Measurements from ENCODE around the gene RASAL1. TPM values are rescaled to one million over a fixed set of nuclear protein-coding genes. Genes with fewer than 3 reads are reported as not detected.

Gene RASAL1
- total RNA-seq, 1 experiment from 2014 or later = not detected

DNA sequence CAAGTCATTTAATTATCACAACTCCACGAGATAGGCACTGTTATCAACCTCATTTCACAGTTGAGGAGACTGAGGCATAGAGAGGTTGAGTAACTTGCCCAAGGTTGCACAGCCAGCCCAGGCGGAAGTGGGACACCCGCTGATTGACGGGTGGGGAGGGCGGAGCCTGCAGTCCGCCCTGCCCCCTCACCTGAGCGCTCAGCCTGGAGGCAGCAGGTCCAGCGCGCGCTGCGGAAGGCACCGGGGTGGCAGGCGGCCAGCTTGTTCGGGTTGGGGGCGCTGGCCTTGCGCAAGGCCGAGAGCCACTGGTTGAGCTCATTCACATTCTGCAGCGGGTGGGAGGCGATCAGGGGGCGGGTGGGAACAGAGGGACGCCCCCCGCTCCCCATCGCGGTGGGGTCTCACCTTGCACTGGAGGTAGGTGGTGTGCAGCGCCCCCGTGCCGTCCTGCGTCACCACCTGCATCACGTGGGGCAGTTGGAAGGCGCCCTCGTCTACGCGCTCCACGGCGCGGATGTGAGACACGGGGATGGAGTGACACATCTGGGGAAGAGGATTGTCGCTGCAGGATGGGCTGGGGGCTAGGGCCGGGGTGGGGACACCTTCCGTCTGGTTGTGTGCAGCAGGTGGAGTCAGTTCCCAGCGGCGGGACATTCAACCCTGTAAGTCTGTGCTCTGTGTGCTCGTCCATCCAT is 31.7 kb downstream of the RASAL1 start:
- Histone ChIP-seq H3K27me3 (replicated peaks; ENCODE audit: control insufficient read depth, insufficient read depth, low read length) (no peaks in the 10 kb centered on the region; the same call in 1 of the 2 replicates), H3K4me3 (ENCODE audit: low read depth, low read length) (no peak overlapping the region), H3K4me1 (no peaks in the 10 kb centered on the region), H3K36me3 (ENCODE audit: control insufficient read depth, insufficient read depth, low read length) (no peaks in the 10 kb centered on the region), H3K9me3 (no peaks in the 10 kb centered on the region)
- Mint-ChIP-seq H3K9me3 (ENCODE audit: unreplicated experiment) (no peaks in the 10 kb centered on the region), H3K4me1 (ENCODE audit: low read depth, unreplicated experiment) (no peaks in the 10 kb centered on the region), H3K36me3 (ENCODE audit: insufficient read depth, unreplicated experiment) (no peaks in the 10 kb centered on the region), H3K4me3 (ENCODE audit: unreplicated experiment) (no peak overlapping the region), H3K27ac (ENCODE audit: unreplicated experiment) (no peak overlapping the region), H3K27me3 (ENCODE audit: insufficient read depth, unreplicated experiment) (peaks cover 4% of the 10 kb centered on the region)
- CTCF ChIA-PET = interaction anchor here (0.6 kb wide), 3 partner anchors 35 to 236 kb away, joined by 3 to 9 read pairs (median 3); no protein-coding TSS in a partner anchor
- TF ChIP-seq, protein P1, sequence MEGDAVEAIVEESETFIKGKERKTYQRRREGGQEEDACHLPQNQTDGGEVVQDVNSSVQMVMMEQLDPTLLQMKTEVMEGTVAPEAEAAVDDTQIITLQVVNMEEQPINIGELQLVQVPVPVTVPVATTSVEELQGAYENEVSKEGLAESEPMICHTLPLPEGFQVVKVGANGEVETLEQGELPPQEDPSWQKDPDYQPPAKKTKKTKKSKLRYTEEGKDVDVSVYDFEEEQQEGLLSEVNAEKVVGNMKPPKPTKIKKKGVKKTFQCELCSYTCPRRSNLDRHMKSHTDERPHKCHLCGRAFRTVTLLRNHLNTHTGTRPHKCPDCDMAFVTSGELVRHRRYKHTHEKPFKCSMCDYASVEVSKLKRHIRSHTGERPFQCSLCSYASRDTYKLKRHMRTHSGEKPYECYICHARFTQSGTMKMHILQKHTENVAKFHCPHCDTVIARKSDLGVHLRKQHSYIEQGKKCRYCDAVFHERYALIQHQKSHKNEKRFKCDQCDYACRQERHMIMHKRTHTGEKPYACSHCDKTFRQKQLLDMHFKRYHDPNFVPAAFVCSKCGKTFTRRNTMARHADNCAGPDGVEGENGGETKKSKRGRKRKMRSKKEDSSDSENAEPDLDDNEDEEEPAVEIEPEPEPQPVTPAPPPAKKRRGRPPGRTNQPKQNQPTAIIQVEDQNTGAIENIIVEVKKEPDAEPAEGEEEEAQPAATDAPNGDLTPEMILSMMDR (IDR thresholded peaks at IDR 0.05; ENCODE audit: insufficient read depth in 1 of 2, low read depth in 1 of 2, low read length in 1 of 2, severe bottlenecking in 1 of 2, unreplicated experiment in 1 of 2) = no peak
- no TSS peak for BruUV-seq (replicated peaks)
- DNase-seq = no peak
- intact Hi-C loops (cut with micrococcal nuclease; ENCODE audit: unreplicated experiment) = no loop called here
- POLR2A ChIA-PET = no interaction called here

DNA sequence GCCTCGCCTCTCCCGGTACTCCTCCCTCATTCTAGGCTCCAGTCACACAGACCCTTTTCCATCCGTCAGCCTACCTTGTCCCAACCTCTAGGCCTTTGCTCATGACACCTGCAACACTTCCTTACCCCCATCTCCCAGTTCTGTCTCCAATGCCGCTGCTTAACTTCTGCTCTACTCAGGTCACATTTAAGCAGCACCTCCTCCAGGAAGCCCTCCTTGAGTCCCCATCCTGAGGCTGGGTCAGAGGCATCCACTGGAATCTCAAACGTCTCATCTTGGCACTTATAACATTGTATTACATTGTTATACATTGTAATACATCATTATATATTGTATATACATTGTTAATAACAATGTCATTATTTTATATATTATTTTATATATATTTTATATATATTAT is 32.8 kb downstream of the RASAL1 start:
- no peak for DNase-seq
- Histone ChIP-seq H3K4me3 (ENCODE audit: low read depth, low read length) (no peak overlapping the region), H3K4me1 (0 out of 2 replicates have a peak, but pooled peaks cover 4% of the 10 kb centered on the region), H3K36me3 (ENCODE audit: control insufficient read depth, insufficient read depth, low read length) (no peaks in the 10 kb centered on the region), H3K9me3 (no peaks in the 10 kb centered on the region), H3K27me3 (replicated peaks; ENCODE audit: control insufficient read depth, insufficient read depth, low read length) (no peaks in the 10 kb centered on the region; the same call in 1 of the 2 replicates)
- ChIA-PET CTCF (no interaction called here), POLR2A (no interaction called here)
- no peak overlapping the region for H3K27ac Mint-ChIP-seq (ENCODE audit: unreplicated experiment)
- H3K9me3 Mint-ChIP-seq (ENCODE audit: unreplicated experiment) = no peaks in the 10 kb centered on the region
- intact Hi-C loops (cut with micrococcal nuclease; ENCODE audit: unreplicated experiment) = no loop called here
- BruUV-seq (replicated peaks) = no TSS peak
- H3K36me3 Mint-ChIP-seq (ENCODE audit: insufficient read depth, unreplicated experiment) = no peaks in the 10 kb centered on the region
- TF ChIP-seq, protein P1 (IDR thresholded peaks at IDR 0.05; ENCODE audit: insufficient read depth in 1 of 2, low read depth in 1 of 2, low read length in 1 of 2, severe bottlenecking in 1 of 2, unreplicated experiment in 1 of 2) = no peak
- peaks cover 4% of the 10 kb centered on the region for H3K27me3 Mint-ChIP-seq (ENCODE audit: insufficient read depth, unreplicated experiment)
- H3K4me3 Mint-ChIP-seq (ENCODE audit: unreplicated experiment) = no peak overlapping the region
- no peaks in the 10 kb centered on the region for H3K4me1 Mint-ChIP-seq (ENCODE audit: low read depth, unreplicated experiment)

DNA sequence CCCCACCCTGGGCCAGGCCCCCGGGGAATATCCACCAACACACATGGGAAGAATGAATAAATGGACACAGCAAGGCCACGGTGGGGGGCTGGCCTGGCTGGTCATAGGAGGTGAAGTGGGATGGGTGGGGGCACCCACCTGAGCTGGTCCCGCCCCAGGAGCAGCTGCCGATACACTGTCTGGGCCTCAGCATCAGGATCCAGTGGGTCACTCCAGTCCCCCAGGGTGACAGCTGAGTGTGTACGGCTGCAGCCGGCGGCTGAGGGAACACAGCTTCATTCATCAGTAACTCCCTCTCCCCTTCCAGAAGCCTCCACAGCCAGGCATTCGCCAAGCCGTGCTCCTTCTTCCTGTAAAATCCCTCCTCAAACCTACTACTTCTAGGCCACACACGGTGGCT is 33.8 kb downstream of the RASAL1 start:
- H3K4me1 ChIP-seq = 0 out of 2 replicates have a peak, but pooled peaks cover 4% of the 10 kb centered on the region
- intact Hi-C loops (cut with micrococcal nuclease; ENCODE audit: unreplicated experiment) = no loop called here
- H3K4me3 ChIP-seq (ENCODE audit: low read depth, low read length) = no peak overlapping the region
- POLR2A ChIA-PET = no interaction called here
- Mint-ChIP-seq H3K36me3 (ENCODE audit: insufficient read depth, unreplicated experiment) (no peaks in the 10 kb centered on the region), H3K4me1 (ENCODE audit: low read depth, unreplicated experiment) (no peaks in the 10 kb centered on the region), H3K27me3 (ENCODE audit: insufficient read depth, unreplicated experiment) (peaks cover 4% of the 10 kb centered on the region), H3K9me3 (ENCODE audit: unreplicated experiment) (no peaks in the 10 kb centered on the region), H3K27ac (ENCODE audit: unreplicated experiment) (no peak overlapping the region), H3K4me3 (ENCODE audit: unreplicated experiment) (no peak overlapping the region)
- no peaks in the 10 kb centered on the region for H3K9me3 ChIP-seq
- CTCF ChIA-PET = no interaction called here
- BruUV-seq (replicated peaks) = no TSS peak
- TF ChIP-seq, protein P1 (IDR thresholded peaks at IDR 0.05; ENCODE audit: insufficient read depth in 1 of 2, low read depth in 1 of 2, low read length in 1 of 2, severe bottlenecking in 1 of 2, unreplicated experiment in 1 of 2) = no peak
- H3K36me3 ChIP-seq (ENCODE audit: control insufficient read depth, insufficient read depth, low read length) = no peaks in the 10 kb centered on the region
- no peak for DNase-seq
- H3K27me3 ChIP-seq (replicated peaks; ENCODE audit: control insufficient read depth, insufficient read depth, low read length) = no peaks in the 10 kb centered on the region; the same call in 1 of the 2 replicates

Data from Caco-2 (cell line).